ENCODE results near the gene MRPS34. TPM values are rescaled to one million over a fixed set of nuclear protein-coding genes. Genes with fewer than 3 reads are reported as not detected.

MRPS34 gene
- total RNA-seq, 1 donor from 2014 or later: 84.6 TPM

DNA sequence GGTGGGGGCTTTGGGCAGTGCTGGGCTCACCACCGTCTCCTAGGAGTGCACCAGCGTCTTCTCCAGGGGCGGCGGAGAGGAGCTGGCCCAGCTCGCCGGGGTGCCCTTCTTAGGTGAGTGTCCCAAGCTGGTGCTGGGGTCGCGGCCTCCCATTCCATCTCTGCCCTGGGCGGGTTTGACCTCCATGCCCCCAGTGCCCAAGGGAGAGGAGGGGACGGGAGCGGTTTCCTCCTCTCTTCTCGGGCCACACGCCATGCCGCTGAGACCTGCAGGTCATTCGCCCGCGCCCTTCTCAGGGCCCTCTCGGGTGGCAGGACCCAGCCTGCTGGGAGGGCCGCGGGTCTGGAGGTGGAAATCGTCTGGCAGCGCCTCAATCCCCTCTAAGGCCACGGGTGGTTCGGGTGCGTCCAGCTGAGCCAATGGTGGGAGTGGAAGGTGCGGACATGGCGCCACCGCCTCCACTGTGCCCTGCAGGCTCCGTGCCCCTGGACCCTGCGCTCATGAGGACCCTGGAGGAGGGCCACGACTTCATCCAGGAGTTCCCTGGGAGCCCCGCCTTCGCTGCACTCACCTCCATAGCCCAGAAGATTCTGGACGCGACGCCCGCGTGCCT, 15.3 kb upstream of the MRPS34 start:
- Mint-ChIP-seq H3K4me1 (ENCODE audit: low read depth) (peaks cover 6% of the 10 kb centered on the region), H3K4me3 (ENCODE audit: low read depth) (no peak overlapping the region), H3K36me3 (ENCODE audit: insufficient read depth) (peaks cover 4% of the 10 kb centered on the region), H3K27ac (no peak overlapping the region), H3K9me3 (ENCODE audit: low read depth) (no peaks in the 10 kb centered on the region), H3K27me3 (no peaks in the 10 kb centered on the region)
- TF ChIP-seq CTCF (IDR thresholded peaks at IDR 0.05; ENCODE audit: unreplicated experiment): no peak
- DNase-seq (ENCODE audit: low spot score, unreplicated experiment): no peak

DNA sequence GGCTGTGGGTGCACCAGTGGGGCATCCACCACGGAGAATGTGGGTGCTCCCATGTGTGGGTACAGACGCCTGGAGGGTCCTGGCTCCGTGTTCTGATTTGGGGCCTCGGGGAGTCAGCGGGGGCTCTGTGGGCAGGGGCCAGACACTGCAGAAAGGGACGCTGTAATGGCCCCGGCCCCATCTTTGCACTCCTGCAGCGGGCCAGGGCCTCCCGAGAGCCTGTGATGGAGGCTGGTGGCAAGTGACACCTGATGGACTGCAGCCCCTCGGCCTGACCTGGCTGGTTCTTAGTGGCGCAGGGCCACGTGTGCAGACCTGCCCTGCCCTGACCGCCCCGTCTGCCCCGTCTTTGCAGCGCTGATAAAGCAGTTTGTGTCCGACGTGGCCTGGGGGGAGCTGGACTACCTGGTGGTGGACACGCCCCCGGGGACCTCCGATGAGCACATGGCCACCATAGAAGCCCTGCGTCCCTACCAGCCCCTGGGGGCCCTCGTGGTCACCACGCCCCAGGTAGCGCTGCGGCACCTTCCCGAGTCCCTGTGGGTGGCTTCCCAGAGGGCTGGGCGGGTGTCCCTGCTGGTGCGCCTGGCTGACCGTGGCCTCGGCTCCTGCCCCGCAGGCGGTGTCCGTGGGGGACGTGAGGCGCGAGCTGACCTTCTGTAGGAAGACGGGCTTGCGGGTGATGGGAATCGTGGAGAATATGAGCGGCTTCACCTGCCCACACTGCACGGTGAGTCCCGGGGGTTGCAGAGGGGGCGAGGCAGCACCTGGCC, 14.6 kb upstream of the MRPS34 start:
- H3K9me3 Mint-ChIP-seq (ENCODE audit: low read depth): no peaks in the 10 kb centered on the region
- H3K4me1 Mint-ChIP-seq (ENCODE audit: low read depth): peaks cover 6% of the 10 kb centered on the region
- no peak for TF ChIP-seq CTCF (IDR thresholded peaks at IDR 0.05; ENCODE audit: unreplicated experiment)
- no peak overlapping the region for H3K4me3 Mint-ChIP-seq (ENCODE audit: low read depth)
- no peak for DNase-seq (ENCODE audit: low spot score, unreplicated experiment)
- H3K27ac Mint-ChIP-seq: no peak overlapping the region
- no peaks in the 10 kb centered on the region for H3K27me3 Mint-ChIP-seq
- peaks cover 4% of the 10 kb centered on the region for H3K36me3 Mint-ChIP-seq (ENCODE audit: insufficient read depth)

GRCh38 chr16:1787056-1787321, 14.1 kb upstream of the MRPS34 start:
- Mint-ChIP-seq H3K9me3 (ENCODE audit: low read depth) (no peaks in the 10 kb centered on the region), H3K4me1 (ENCODE audit: low read depth) (peaks cover 6% of the 10 kb centered on the region), H3K27ac (no peak overlapping the region), H3K36me3 (ENCODE audit: insufficient read depth) (peaks cover 4% of the 10 kb centered on the region), H3K4me3 (ENCODE audit: low read depth) (no peak overlapping the region), H3K27me3 (no peaks in the 10 kb centered on the region)
- DNase-seq (ENCODE audit: low spot score, unreplicated experiment): no peak
- TF ChIP-seq CTCF (IDR thresholded peaks at IDR 0.05; ENCODE audit: unreplicated experiment): no peak

DNA sequence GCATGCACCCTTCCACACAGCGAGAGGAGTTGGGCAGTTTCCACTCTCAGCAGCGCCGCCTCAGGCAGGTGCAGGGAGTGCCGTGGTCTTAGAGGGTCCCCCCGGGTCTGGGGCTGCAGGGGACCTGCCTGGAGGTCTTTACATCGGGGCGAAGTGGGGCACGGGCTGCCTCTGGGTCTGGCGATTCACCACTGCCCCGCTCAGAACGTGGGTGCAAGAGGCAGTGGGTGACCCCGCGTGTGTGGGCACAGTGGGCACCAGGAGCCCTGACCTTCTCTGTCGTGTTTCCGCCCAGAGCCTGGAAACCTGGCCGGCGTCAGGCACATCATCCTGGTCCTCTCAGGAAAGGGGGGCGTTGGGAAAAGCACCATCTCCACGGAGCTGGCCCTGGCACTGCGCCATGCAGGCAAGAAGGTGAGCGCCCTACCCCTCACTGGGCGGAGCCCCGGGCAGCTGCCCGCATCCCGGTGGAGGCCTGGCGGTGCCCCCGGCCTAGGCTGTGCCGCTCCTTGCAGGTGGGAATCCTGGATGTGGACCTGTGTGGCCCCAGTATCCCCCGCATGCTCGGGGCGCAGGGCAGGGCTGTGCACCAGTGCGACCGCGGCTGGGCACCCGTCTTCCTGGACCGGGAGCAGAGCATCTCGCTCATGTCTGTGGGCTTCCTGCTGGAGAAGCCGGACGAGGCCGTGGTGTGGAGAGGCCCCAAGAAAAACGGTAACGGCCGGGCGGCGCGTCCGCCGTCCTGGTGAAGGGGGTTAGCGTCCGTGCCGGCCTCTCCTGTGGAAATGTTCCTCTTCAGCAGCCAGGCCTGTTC, 13.5 kb upstream of the MRPS34 start:
- no peak overlapping the region for H3K4me3 Mint-ChIP-seq (ENCODE audit: low read depth)
- no peak for TF ChIP-seq CTCF (IDR thresholded peaks at IDR 0.05; ENCODE audit: unreplicated experiment)
- no peaks in the 10 kb centered on the region for H3K27me3 Mint-ChIP-seq
- no peak for DNase-seq (ENCODE audit: low spot score, unreplicated experiment)
- H3K9me3 Mint-ChIP-seq (ENCODE audit: low read depth): no peaks in the 10 kb centered on the region
- H3K36me3 Mint-ChIP-seq (ENCODE audit: insufficient read depth): peaks cover 4% of the 10 kb centered on the region
- peaks cover 10% of the 10 kb centered on the region for H3K4me1 Mint-ChIP-seq (ENCODE audit: low read depth)
- H3K27ac Mint-ChIP-seq: no peak overlapping the region

GRCh38 chr16:1785846-1786170, 12.9 kb upstream of the MRPS34 start:
- no peak overlapping the region for H3K4me3 Mint-ChIP-seq (ENCODE audit: low read depth)
- H3K36me3 Mint-ChIP-seq (ENCODE audit: insufficient read depth): peaks cover 4% of the 10 kb centered on the region
- no peak overlapping the region for H3K27ac Mint-ChIP-seq
- no peak for TF ChIP-seq CTCF (IDR thresholded peaks at IDR 0.05; ENCODE audit: unreplicated experiment)
- H3K27me3 Mint-ChIP-seq: no peaks in the 10 kb centered on the region
- no peaks in the 10 kb centered on the region for H3K9me3 Mint-ChIP-seq (ENCODE audit: low read depth)
- H3K4me1 Mint-ChIP-seq (ENCODE audit: low read depth): peaks cover 14% of the 10 kb centered on the region
- no peak for DNase-seq (ENCODE audit: low spot score, unreplicated experiment)

All from progenitor cell of endocrine pancreas (in vitro differentiated cells).